ENCODE measurements around the gene KMT5B.

The KMT5B gene

DNA sequence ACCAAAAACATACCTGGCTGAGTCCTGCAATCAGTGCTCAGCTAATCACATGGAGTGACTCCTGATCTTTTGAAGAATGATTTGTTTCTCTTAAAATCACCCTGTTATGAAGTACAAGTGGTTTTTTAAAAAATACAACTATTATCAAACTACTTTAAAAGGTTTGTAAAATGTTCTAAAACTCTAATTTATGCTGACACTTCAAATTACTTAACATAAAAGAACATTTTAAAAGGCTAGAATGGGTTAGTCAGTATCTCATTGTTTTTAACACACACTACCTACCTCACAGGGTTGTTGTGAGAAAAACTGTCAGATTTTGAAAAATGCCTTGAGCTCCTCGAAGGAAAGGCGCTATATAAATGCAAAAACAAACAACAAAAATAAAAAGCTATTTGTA, 33.2 kb downstream of the KMT5B start:
- DNase-seq: no peak

DNA sequence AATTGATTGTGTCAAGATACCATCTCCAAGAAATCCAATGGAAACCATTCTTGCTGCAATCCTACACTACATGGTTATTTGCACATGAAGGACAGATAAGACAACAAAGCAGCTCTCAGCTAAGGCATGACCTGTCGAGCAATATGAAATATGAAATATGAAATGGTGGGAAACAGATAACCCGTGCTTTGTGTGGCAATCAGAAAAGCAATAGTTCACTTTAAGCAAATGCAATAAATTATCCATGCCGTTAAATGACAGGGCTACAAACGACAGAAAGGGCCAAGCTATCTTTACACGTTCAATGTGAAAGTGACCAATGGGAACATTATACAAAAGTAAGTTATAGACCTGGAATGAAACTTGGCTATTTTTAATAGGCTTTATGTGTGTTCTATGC, 35.2 kb downstream of the KMT5B start:
- no peak for DNase-seq

DNA sequence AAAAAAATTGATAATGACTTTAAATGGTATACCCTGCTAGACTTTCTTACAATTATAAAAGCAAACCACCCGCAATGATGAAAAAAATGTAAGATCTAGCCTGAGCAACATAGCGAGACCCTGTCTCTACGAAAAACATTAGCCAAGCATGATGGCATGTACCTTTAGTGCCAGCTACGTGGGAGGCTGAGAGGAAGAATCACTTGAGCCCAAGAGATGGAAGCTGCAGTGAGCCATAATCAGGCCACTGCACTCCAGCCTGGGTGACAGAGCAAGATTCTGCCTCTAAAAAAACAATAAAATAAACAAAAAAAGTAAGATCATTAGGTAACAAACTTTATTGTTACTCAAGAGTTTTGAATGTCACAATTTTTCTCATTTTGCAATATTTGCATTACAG, 39.2 kb downstream of the KMT5B start:
- no peak for DNase-seq

DNA sequence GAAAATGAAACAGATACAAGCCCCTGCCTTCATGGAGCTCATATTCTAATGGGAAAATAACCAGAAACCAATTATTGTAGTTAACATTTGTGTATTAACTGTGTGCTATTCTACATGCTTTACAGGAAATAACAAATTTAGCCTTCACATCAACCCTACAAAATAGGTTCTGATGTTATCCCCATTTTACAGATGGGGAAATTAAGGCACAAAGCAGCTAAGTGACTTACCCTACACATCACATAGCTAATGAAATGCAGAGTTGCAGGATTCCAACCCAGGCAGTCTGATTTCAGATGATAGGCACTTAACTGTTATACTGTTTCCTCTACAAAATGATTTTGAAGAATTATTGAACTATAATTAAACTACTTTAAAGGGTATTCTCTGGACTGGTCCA, 43.7 kb downstream of the KMT5B start:
- no peak for DNase-seq

DNA sequence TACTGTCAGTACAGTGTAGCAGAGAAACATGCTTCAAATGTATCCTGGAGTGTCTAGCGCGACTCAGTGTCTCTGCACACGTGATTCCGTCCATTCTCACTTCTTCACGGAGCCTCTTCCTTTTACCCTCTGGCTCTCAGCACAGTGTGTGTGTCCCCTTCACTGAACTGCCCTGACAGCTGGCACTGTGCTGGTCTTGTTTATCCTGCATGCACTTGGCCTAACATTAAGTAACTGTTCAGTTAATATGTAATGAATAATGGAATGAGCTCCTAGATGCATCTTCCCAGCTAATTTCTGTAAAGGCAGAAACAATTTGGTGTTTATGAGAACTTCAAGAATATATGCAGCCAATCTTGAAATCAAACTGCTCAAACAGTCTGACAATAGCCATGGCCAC, 44.4 kb downstream of the KMT5B start:
- DNase-seq: no peak

DNA sequence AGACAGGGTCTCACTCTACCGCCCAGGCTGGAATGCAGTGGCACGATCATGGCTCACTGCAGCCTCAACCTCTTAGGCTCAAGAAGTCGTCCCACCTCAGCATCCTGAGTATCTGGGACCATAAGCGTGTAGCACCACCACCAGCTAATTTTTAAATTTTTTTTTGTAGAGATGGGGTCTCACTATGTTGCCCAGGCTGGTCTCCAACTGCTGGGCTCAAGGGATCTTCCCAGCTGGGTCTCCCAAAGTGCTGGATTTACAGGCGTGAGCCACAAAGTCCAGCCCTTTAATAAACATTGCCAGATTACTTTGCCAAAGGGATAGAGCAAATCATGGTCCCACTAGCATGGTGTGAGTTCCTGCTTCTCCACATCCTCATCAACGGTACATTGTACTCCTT, 45.6 kb downstream of the KMT5B start:
- no peak for DNase-seq

DNA sequence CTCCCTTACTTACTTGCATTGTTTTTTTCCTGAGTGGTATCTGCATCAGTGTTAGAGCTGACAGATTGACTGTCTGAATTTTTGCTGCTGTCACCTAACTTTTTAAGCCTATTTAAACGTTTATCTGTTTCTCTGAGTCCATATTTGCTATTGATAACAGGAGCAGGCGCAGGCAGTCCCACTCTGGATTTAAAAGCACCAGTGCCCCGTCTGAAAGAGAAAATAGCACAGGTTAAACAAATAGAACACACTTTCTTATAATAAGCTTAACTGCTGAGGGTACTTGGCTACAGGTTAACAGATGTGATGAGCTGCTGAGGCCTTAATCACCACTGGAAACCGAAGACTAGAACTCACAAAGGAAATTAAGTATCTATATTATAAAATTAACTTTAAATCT, 46.1 kb downstream of the KMT5B start:
- no peak for DNase-seq

DNA sequence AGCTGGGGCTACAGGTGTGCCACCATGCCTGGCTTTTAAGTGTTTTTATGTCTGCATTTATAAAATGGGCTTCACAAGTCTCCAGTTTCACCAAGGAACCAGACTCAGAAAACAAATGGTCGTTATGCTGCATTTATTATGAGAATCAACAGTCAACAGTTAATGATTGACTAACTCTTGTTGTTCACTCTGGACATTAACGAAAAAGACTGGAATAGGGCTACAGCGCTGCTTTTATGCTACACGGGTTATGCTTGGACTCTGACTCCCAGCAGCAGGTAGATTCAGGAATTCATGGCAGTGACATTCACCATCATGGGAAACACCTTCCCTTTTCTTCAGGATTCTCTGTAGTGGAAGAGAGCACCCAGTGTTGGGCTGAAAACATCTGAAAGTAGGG, 47.5 kb downstream of the KMT5B start:
- DNase-seq: no peak

DNA sequence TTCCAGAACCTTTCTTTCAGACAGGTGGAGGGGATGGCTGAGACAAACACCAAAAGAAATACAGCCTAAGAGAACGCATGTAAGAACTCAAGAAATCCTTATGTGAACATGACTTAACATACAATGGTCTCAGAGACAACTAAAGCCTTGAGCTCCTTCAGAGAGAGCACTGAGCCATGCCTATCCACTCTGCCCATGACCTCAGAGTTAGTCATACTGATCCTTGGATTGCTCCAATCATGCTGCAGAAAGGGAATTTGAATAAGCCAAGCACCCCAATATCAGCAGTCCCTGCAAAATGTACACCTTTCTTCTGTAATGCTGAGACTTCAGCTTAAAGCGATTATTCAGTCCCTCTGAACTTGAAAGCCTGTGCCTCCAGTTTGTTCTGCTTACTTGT, 48.7 kb downstream of the KMT5B start:
- no peak for DNase-seq

DNA sequence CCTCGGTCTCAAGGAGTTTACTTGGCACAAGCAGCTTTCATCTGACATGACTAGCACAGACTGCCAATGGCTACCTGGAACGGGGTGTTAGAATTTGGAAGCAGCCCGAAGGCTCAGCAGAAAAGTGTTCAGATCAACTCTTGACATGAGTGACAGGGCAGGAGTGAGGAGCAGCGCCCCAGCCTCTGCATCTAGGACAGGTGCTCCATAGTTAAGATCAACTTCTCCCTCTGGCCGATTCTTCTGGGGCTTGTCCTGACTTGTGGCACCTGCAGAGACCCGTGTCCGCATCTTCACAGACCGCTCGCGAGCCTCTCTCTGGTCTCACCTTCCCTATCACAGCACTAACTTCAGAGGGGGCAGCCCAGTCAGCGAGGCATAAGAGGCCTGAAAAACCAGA, 49.4 kb downstream of the KMT5B start:
- no peak for DNase-seq

DNA sequence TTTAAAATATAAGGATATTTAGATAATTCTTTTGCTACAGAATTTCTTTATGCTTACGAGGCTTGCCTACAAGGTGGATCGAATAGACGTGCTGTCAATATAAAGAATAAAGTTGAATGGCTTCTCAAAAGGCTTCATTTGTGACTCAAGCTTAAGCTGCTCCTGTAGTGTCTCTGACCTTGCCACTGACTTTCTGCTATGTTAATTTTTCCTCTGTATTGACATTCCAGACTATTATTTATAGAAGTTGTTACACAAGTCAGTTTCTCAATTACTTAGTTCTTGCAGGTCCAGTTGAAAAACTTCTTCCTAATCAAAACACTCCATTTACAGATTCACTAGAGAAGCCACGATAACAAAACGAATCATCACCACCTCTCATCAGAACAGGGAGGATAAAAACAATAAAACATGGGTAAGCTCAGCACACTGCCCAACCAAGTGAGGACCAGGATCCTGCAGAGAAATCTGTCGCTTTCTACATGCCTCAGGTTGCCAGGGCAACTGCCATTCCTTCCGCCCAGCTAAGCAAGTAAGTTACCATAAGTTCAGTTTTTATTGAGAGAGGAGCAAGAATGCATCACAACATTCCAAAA, 52.9 kb downstream of the KMT5B start:
- no peak for DNase-seq

DNA sequence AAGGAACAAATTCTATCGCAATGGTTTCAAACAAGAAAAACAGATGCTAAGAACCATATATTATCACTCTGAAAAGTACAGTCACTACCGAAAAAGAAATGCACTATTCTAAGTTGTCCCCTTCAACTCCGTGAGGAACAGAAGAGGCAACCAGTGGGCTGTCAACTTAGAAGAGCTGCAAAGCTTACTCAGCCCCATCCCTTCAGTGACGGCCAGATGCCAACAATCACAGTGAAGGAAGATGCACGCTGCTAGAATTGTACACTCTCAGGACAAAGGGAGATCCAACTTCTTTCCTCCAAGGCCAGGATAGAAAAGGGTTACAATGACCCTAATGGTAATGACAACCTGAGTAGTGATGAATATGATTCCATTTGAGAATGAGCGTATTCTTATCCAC, 53.4 kb downstream of the KMT5B start:
- DNase-seq: no peak

DNA sequence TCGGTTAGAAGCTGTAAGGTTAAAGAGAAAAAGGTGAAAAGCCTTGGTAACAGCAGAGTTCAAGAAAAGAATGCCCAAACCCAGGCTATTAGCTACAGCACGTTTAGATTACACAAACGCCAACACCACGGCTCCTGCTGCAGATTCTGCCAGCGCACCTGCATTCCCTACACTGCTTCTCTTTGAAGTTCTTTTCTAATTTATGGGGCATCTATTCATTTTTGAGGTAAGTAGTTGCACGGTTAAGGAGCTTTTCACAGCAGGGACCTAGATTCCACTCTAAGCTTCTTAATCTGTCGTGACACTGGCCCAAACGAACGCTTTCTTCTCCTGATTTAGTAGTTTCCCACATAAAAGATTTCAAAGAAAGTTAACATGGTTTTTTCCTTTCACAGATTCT, 53.9 kb downstream of the KMT5B start:
- no peak for DNase-seq

DNA sequence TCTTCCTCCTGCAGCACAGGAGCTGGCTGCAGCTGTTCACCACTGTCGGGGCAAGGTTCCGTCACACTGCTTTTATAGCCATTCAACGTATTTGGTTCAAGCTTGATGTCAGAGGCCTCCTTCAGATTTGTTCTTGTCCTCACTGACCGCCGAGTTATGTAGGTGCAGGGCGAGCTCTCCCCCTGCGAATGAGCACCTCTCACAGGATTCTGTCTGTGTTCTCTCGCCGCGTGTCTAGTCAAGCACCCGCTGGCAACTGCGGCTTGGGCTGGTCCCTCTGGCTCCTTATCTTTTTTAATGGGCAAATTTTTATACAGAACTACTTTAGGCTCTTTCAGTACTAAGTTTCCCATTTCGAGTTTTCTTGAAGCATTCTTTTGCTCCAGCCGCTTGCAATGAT, 54.5 kb downstream of the KMT5B start:
- no peak for DNase-seq

DNA sequence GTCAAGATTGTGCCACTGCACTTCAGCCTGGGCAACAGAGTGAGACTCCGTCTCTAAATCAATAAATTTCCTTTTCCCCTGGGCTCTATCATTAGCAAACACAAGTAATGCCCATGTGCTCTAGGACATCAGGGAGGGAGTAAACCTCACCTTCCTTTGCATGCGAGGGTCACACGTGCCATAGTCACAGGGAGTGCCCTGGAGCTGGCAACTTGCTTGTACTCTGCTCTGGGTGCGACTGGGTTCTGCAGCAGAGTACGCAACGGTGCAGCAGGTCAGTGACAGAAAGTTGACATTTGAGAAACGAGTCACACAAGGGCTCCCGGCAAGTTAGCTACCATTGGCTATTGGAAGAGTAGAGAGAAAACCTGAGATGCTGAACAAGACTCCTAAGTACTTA, 59.4 kb downstream of the KMT5B start:
- DNase-seq: no peak

DNA sequence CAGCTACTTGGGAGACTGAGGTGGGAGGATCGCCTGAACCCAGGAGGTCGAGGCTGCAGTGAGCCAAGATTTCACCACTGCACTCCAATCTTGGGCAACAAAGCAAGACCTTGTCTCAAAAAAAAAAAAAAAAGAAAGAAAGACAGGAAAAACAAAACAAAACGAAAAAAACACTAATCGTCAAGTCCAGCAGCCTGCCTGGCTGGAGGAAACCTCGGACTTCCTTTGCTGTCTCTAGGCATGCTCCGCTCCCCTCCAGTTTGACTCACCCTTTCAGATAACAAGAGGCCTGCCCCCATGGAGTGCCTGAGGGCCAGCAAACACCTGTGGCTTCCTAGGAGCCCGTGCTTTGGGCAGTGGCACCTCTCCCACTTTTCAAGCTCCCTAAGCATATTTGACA, 63.1 kb downstream of the KMT5B start:
- no peak for DNase-seq

DNA sequence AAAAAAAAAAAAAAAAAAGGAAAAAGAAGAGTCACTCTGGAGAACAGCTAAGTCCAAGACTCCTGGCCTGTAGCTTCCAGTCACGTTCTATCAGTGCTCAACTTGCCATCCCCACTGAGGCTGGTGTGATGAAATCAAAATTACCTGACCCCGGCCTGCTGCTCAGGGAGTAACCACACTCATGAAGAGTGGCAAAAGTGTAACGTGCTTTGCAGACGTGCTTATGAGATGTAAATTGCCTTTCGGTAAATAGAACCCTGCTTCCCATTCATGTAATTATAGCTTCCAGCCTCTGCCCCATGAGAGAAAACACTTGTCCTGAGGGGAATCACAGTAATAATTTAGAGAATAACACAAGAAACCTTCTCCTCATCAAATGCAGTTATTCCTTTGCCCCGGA, 63.7 kb downstream of the KMT5B start:
- DNase-seq: no peak

DNA sequence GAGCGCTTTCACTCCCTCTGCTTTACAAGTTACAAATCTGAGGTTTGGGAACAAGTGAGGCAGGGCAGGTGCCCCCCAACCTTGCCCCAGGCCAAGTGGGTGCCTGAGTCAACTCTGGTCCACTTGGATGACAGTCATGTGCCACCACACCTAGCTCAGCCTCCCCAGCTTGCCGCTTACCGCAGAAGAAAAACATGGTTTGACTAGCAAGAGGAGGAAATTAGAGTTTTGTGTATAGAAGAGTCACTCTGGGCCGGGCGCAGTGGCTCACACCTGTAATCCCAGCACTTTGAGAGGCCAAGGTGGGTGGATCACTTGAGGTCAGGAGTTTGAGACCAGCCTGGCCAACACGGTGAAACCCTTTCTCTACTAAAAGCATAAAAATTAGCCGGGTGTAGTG, 64.2 kb downstream of the KMT5B start:
- DNase-seq: no peak

DNA sequence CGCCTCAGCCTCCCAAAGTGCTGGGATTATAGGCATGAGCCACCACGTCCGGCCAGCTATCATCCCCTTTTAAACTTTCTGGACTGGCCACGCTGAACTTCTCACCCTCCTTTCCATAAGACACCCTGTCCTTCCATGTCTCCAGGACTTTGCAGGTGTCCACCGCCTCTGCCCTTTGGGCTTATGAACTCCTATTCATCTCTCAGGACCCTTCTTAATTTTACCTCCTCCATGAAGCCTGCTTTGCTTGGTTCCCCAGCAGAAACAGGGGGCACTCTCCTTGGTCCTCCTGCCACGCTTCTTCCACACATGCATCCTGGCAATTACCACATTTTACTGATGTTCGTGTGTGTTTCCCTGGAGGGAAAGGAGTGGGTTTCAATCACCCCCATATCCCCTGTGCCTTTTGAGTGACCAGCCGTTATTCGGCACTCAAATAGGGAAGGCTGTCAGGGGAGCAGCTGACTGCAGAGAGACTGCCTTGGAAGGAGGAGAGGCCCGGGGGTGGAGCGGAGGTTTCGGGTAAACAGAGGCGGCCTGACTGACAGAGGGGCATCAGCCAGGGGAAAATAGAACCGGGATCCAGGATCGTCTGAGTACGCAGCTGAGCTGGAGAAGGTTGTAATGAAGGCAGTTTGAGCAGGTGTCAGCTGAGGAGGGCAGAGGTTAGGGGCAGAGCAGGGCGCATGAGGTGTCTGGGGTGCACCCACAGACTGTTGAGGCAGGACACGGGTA, 64.9 kb downstream of the KMT5B start:
- no peak for DNase-seq

DNA sequence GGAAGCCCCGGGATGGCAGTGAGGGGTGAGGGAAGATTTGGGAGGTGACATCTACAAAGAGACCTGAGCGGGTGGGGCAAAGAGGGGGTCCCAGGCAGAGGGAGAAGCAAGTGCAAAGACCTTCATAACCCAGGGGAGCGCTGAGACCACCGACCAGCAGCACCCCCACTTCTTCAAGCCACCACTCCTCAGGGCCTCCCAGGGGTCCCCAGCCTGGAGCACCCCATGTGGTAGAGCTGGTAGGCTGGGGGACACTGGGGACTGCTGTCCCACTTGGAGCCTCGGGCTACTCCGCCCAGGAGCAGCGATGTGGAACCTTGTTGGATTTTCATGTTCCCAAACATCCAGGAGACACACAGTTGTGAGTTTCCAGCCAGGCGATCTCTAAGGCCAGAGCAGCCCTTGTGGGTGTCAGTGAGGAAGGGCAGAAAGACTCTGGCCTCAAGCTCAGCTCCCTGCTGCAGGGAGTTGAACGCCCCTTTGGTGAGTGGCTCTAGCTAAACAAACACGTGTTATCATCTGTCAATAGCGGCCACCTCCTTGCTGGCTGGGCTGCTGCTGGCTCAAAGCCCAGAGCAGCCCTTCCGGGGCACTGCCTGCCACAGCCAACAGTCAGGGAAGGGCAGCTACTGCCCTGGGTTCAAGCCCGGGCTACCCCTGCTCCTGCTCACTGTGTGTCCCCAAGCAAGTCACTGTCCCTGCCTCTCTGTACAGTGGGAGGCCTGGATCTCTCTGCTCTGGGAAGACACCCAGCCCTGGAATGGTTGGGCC, 66.2 kb downstream of the KMT5B start:
- DNase-seq: no peak

DNA sequence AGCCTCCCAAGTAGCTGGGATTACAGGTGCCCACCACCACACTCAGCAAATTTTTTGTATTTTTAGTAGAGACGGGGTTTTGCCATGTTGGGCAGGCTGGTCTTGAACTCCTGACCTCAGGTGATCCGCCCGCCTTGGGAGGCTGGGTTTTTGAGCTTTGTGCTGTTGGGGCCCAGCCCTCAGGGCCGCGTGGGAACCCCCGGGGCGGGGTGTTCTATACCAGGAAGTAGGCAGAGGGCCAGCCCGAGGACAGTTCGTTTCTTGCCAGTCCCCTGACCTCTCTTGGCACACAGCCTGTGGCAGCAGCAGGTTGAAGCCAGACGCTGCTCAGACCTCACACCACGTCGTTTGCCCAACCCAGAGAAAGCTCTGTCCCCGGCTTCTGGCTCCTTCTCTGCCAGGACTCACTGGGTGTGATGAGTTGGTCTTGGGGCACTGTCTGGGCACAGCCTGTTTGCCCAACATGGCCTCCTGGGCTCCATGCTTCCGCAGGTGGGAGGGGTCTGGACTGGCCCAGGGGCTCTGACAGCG, 67.0 kb downstream of the KMT5B start:
- DNase-seq: peak; percentile 5

DNA sequence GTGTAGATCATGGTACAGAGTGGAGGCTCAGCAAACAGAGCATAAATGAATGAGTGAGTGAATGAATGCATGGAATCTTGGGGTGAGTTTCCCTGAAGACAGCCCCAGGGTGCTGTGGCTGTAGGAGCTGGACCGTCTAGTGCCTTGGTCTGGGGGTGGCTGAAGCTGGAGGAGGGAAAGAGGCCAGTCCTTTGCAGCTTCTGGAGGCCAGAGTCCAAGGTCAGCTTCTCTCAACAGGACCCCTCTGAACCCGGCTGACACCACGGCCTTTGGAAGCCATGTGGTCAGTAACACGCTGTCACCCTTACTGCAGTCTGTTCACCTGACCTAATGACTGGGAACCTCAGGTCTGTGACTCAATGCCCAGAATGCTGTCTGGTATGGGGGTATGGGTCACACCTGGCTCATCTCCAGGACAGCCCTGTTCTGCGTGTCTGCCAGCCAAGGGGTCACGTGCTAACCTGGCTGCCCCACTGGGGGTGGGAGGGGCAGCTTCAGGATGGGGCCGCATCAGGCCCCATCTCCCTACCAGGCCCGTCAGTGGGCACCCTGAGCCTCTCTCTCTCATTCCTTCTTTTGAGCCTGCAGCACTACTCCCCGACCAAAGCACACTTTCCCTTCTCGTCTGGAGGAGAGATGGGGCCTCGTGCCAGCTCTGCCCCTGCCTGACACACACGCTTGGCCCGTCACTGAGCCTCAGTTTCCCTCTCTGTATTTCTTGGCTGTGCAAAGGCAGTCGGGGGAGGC, 67.8 kb downstream of the KMT5B start:
- DNase-seq: no peak

DNA sequence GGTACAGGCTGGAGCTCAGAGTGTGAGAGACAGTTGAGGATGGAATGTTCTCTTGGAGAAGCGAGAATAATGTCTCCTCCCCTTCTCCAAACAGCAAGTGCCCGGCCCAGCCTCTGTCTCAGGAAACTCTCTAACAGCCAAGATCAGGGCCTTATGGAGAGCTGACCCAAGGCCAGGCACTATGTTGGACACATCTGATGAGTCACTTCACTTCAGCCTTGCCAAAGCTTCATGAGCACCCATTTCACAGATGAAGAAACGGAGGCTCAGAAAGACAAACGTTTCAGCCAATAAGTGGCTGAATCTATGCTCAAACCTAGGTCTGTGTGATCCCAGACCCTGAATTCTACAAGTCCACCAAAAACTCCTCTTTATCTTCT, 69.8 kb downstream of the KMT5B start:
- DNase-seq: no peak

All from DMS 273 treated with DMSO at 0.1 percent for 48 hours (cell line).